ENCODE data around the gene MPP1. TPM values are rescaled to one million over a fixed set of nuclear protein-coding genes. Genes with fewer than 3 reads are reported as not detected.

MPP1 gene
- total and polyA plus RNA-seq, 2 donors (not counting 3 experiments of a cell fraction or from before 2014, with no cell fraction given): 22.1 to 32.3 TPM

DNA sequence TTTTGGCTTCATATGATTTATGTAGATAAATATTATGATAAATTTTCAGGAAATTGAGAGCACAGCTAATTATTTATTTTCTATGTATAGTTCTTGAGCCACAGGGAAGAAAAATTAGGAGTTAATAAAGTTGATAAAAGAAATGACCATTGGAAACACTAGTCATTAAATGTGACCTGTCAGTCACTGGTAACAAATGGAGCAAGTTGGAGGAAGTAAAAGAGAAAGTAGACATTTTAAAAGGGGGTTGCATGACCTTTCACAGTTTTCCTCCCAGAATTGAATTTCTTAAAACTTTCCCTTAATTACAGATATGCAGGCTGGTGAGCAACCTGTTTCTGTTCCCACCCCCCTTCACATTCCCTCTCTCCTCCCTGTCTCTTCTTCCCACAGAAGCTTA, 23.8 kb upstream of the MPP1 start:
- no peak overlapping the region for H3K4me2 ChIP-seq (ENCODE audit: insufficient read depth, low read length)
- no peak overlapping the region for H3K4me3 ChIP-seq (replicated peaks in 1 of 3; ENCODE audit: insufficient read depth in 1 of 3, low read depth in 1 of 3, low read length in 3 of 3)
- dilution Hi-C loops (cut with MboI; ENCODE audit: extremely low pct_ligation_motif_present, low sequenced_read_pairs): no loop called here
- H4K20me1 ChIP-seq (replicated peaks; ENCODE audit: control insufficient read depth, extremely low read depth, insufficient read depth, low read length): no peaks in the 10 kb centered on the region
- ChIA-PET CTCF (no interaction called here), POLR2A (no interaction called here)
- intact Hi-C loops (cut with micrococcal nuclease): no loop called here
- H3K27ac ChIP-seq (ENCODE audit: insufficient read depth, low read depth, low read length): no peak overlapping the region
- FAIRE-seq (no peak), DNase-seq (ENCODE audit: low read depth, low spot score) (no peak)
- no TSS peak for BruUV-seq (replicated peaks)
- no peaks in the 10 kb centered on the region for H3K9me1 ChIP-seq (replicated peaks; ENCODE audit: control insufficient read depth, extremely low read depth, insufficient read depth, low read length)
- no peaks in the 10 kb centered on the region for H3K9me3 ChIP-seq (replicated peaks; ENCODE audit: control insufficient read depth, insufficient read depth, low read length)
- H3K36me3 ChIP-seq (ENCODE audit: control insufficient read depth in 2 of 2, extremely low read depth in 1 of 2, insufficient read depth in 2 of 2, low read length in 2 of 2): no peaks in the 10 kb centered on the region
- TF ChIP-seq POLR2A (IDR thresholded peaks at IDR 0.05; ENCODE audit: low read depth, low read length) (no peak), MYC (IDR thresholded peaks at IDR 0.05; ENCODE audit: low read depth, low read length) (no peak), GATA2 (IDR thresholded peaks at IDR 0.05; ENCODE audit: insufficient read depth, insufficient read length, low read depth, low read length) (no peak)
- TF ChIP-seq, protein P1, sequence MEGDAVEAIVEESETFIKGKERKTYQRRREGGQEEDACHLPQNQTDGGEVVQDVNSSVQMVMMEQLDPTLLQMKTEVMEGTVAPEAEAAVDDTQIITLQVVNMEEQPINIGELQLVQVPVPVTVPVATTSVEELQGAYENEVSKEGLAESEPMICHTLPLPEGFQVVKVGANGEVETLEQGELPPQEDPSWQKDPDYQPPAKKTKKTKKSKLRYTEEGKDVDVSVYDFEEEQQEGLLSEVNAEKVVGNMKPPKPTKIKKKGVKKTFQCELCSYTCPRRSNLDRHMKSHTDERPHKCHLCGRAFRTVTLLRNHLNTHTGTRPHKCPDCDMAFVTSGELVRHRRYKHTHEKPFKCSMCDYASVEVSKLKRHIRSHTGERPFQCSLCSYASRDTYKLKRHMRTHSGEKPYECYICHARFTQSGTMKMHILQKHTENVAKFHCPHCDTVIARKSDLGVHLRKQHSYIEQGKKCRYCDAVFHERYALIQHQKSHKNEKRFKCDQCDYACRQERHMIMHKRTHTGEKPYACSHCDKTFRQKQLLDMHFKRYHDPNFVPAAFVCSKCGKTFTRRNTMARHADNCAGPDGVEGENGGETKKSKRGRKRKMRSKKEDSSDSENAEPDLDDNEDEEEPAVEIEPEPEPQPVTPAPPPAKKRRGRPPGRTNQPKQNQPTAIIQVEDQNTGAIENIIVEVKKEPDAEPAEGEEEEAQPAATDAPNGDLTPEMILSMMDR (IDR thresholded peaks at IDR 0.05; ENCODE audit: extremely low read depth in 1 of 2, insufficient read depth in 1 of 2, low read depth in 1 of 2, low read length in 2 of 2): no peak
- H3K79me2 ChIP-seq (ENCODE audit: control insufficient read depth, insufficient read depth, low read length): no peaks in the 10 kb centered on the region
- no peak overlapping the region for H2AFZ ChIP-seq (ENCODE audit: low read depth, low read length)
- H3K9ac ChIP-seq (replicated peaks; ENCODE audit: extremely low read depth, insufficient read depth, low read length): no peak overlapping the region
- no peaks in the 10 kb centered on the region for H3K4me1 ChIP-seq (ENCODE audit: control insufficient read depth, extremely low read depth, insufficient read depth, low read length)
- H3K27me3 ChIP-seq (ENCODE audit: control insufficient read depth in 2 of 2, insufficient read depth in 2 of 2, low read length in 2 of 2): peaks cover 1 to 4% of the 10 kb centered on the region in 2 experiments

DNA sequence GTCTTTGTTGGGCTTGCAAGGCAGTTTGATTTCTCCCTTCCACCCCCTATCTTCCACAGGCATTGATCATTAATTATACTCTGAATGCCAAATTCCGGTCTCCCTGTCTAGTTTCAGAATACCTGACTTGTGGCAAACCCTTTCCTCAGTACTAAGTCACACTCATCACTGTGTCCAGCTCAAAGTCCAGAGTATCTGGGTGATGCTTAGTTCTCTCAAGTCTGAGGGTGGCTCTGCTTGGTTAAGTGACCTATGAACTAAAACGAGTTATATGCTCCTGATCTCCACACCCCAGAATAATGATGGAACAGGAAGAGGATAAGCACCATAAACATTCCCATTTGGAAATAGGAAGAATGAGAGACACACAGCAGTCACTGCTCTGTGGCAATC, 22.7 kb upstream of the MPP1 start:
- Histone ChIP-seq H3K9me1 (replicated peaks; ENCODE audit: control insufficient read depth, extremely low read depth, insufficient read depth, low read length) (no peaks in the 10 kb centered on the region), H3K27me3 (ENCODE audit: control insufficient read depth in 2 of 2, insufficient read depth in 2 of 2, low read length in 2 of 2) (peaks cover 1 to 4% of the 10 kb centered on the region in 2 experiments), H3K9ac (replicated peaks; ENCODE audit: extremely low read depth, insufficient read depth, low read length) (no peak overlapping the region), H3K9me3 (replicated peaks; ENCODE audit: control insufficient read depth, insufficient read depth, low read length) (no peaks in the 10 kb centered on the region), H3K27ac (ENCODE audit: insufficient read depth, low read depth, low read length) (no peak overlapping the region), H3K79me2 (ENCODE audit: control insufficient read depth, insufficient read depth, low read length) (no peaks in the 10 kb centered on the region), H3K36me3 (ENCODE audit: control insufficient read depth in 2 of 2, extremely low read depth in 1 of 2, insufficient read depth in 2 of 2, low read length in 2 of 2) (no peaks in the 10 kb centered on the region), H3K4me3 (replicated peaks in 1 of 3; ENCODE audit: insufficient read depth in 1 of 3, low read depth in 1 of 3, low read length in 3 of 3) (no peak overlapping the region), H4K20me1 (replicated peaks; ENCODE audit: control insufficient read depth, extremely low read depth, insufficient read depth, low read length) (no peaks in the 10 kb centered on the region), H2AFZ (ENCODE audit: low read depth, low read length) (no peak overlapping the region), H3K4me1 (ENCODE audit: control insufficient read depth, extremely low read depth, insufficient read depth, low read length) (no peaks in the 10 kb centered on the region), H3K4me2 (ENCODE audit: insufficient read depth, low read length) (no peak overlapping the region)
- POLR2A ChIA-PET: no interaction called here
- TF ChIP-seq, protein P1 (IDR thresholded peaks at IDR 0.05; ENCODE audit: extremely low read depth in 1 of 2, insufficient read depth in 1 of 2, low read depth in 1 of 2, low read length in 2 of 2): no peak
- no peak for TF ChIP-seq MYC (IDR thresholded peaks at IDR 0.05; ENCODE audit: low read depth, low read length)
- TF ChIP-seq, protein P2, sequence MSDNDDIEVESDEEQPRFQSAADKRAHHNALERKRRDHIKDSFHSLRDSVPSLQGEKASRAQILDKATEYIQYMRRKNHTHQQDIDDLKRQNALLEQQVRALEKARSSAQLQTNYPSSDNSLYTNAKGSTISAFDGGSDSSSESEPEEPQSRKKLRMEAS (IDR thresholded peaks at IDR 0.05; ENCODE audit: insufficient read depth, insufficient read length): no peak
- no peak for TF ChIP-seq FOS (IDR thresholded peaks at IDR 0.05; ENCODE audit: borderline replicate concordance, insufficient read depth, low read length)
- TF ChIP-seq EZH2 (IDR thresholded peaks at IDR 0.05; ENCODE audit: borderline replicate concordance, low read depth, low read length, severe bottlenecking): no peak
- TF ChIP-seq GATA2 (IDR thresholded peaks at IDR 0.05; ENCODE audit: insufficient read depth, insufficient read length, low read depth, low read length): no peak
- no peak for TF ChIP-seq JUN (IDR thresholded peaks at IDR 0.05; ENCODE audit: borderline replicate concordance, insufficient read depth, insufficient read length, low read depth)
- TF ChIP-seq POLR2AphosphoS5 (IDR thresholded peaks at IDR 0.05; ENCODE audit: insufficient read depth, low read depth, low read length): no peak
- TF ChIP-seq POLR2A (IDR thresholded peaks at IDR 0.05; ENCODE audit: low read depth, low read length): no peak
- intact Hi-C loops (cut with micrococcal nuclease): no loop called here
- CTCF ChIA-PET: no interaction called here
- no peak for DNase-seq (ENCODE audit: low read depth, low spot score)
- no peak for FAIRE-seq
- no TSS peak for BruUV-seq (replicated peaks)
- dilution Hi-C loops (cut with MboI; ENCODE audit: extremely low pct_ligation_motif_present, low sequenced_read_pairs): no loop called here
